PC-9 (cell line): ENCODE results near the gene IQSEC1.

ENCODE experiments used
- CTCF ChIP-seq: fragments of 200-600 bp; sonication (generic); conservative IDR thresholded peaks from 2 replicates; pipeline ENCODE4 v1.6.1; 2017; ENCODE audit warnings: mixed run types, antibody characterized with exemption, mild to moderate bottlenecking, moderate library complexity
- EZH2 ChIP-seq: fragments of 200-600 bp; sonication (generic); IDR thresholded peaks from 2 replicates; pipeline ENCODE4 v1.8.0; 2017; ENCODE audit warnings: antibody characterized with exemption, low read depth

- TF ChIP-seq CTCF: no peak
- TF ChIP-seq EZH2: no peak
These were observed 2.1 kb upstream of the IQSEC1 start for GRCh38 chr3:13075318-13075717.
